GM18499 (cell line): Measurements from ENCODE around the gene MPPED1.

Experiments used
- ATAC-seq: cut with Tn5 transposase; IDR thresholded peaks from one replicate; pipeline ENCODE4 v1.9.1; 2021; ENCODE audit warnings: moderate number of reproducible peaks; ENCODE audit not compliant: insufficient read depth, unreplicated experiment

The MPPED1 gene

DNA sequence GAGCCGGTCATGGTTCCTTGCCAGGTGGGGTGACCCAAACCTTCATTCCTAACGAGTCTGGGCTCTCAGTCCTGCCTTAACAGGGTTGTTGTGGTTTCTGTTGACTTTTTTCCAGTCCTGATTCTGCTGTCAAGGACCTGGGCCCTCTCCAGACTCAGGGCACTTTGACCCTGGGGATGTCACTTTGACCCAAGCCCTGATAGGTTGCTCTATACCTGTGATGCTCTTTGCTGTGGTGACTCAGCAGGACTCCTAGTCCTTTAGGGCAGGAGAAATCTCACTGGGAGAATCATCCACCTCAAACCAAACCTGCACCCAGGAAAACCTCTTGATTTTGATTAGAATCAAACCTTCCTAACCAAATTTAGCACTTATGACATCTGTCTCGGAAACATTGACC lies 20.5 kb upstream of the MPPED1 start:
- no peak for ATAC-seq

DNA sequence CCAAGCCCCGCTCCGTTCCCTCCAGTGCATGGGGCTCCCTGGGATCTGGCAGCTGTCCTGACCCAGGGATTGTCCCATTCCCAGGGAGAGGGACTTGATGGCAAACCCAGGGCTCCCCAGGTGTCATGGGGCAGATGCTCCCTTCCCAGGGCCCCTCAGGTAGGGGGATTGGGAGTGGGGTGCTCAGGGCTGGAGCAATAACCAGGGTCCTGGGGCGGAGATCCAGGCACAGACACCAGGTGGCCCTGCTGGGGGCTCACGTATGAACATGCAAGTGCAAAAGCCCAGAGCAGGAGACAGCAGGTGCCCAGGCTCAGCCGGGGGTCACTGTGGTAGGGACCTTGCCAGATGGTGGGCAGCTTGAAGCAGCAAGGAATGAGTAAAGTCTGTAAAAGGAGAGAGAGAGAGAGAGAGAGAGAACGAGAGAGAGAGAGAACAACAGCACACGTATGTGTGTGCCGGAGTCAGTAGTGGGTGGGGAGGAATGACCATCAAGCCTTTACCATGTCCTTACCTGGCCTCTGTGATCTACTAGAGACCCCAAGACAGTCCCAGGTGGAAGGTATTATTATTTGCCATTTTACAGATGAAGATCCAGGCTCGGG lies 19.3 kb upstream of the MPPED1 start:
- no peak for ATAC-seq

GRCh38 chr22:43393132-43393843 lies 18.5 kb upstream of the MPPED1 start:
- ATAC-seq, result no peak

DNA sequence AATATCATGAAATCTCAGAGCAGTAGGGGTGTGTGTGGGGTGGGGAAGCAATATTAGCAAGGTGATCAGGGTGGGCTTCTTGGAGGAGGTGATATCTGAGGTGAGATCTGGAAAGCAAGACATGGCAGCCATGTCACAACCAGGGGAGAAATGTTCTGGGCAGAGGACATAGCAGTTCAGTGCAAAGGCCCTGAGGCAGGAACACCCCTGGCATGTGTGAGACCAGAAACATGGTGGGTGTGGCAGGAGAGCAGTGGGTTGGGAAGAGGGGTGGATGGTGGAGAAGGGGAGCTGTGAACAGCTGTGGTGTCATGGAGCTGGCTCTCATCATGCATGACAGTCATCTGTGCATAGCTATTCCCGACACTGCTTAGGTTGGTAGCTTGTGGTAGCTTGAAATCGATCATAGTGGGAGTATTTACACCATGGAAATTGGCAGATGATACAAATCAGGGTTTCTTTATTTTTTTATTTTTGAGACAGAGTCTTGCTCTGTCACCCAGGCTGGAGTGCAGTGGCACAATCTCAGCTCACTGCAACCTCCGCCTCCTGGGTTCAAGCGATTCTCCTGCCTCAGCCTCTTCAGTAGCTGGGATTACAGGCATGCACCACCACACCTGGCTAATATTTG lies 17.9 kb upstream of the MPPED1 start:
- ATAC-seq, result no peak

GRCh38 chr22:43395086-43395695 lies 16.6 kb upstream of the MPPED1 start:
- no peak for ATAC-seq

GRCh38 chr22:43396321-43396933 lies 15.4 kb upstream of the MPPED1 start:
- no peak for ATAC-seq

DNA sequence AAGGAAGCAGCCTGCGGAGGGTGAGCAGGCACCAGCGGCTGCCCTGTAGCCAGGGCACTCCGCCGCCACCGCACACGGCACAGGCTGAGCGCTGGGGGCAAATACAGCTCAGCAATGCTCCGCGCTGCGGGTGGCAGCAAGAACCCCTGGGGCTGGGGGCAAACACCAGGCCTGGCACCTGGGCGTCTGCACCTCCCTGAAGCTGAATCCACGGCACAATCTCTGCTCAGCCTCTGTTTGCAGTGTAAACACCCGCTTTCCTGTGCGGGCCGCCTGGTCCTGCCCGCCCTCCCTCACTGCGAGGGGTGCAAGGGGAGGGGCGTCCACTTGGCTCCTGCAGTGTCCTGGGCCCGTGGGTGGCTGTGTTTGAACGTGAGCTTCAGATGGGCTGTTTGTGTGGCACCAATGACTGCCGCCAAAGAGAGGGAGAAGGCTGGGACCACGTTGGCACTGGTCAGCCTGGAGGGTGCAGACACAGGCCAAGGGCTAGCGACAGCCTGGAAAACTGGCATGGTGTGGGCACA lies 14.8 kb upstream of the MPPED1 start:
- no peak for ATAC-seq

- no peak for ATAC-seq
Observed at GRCh38 chr22:43397766-43398165, 14.0 kb upstream of the MPPED1 start.

DNA sequence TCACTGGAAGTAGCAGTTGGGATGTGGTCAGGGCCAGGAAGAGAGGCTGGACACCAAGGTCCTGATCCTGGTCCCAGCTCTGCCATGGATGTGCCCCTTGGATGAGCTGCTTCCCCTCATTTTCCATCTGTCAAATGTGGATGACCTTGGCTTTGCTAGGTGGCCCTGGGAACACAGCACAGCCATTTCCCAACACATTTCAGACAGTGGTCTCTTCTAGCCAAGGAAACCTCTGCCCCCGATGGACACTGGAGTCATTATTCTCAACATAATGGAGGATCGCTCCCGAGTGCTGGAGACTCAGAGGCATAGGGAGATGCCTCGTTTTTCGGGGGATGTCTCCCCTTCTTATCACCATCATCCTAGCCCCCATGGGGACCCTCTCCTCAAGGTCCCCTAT lies 13.6 kb upstream of the MPPED1 start:
- no peak for ATAC-seq

DNA sequence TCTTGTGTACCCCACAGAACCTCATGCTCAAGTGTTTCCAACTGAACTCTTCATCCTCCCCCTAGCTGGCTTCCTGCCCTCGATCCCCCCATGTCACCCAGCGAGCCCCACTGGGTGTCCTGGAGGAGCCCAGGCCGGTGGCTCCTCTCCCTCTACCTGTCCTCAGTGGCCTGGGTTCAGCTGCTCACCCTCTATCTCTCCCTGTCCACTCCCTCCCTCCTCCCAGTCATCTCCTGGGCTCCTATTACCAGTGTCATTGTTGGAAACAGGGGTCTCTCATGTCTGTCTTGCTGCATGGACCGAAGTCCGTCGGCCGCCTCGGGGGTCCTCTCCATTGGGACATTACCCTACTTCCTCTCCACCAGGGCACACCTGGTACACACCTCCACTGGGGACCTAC lies 12.9 kb upstream of the MPPED1 start:
- ATAC-seq, result no peak

DNA sequence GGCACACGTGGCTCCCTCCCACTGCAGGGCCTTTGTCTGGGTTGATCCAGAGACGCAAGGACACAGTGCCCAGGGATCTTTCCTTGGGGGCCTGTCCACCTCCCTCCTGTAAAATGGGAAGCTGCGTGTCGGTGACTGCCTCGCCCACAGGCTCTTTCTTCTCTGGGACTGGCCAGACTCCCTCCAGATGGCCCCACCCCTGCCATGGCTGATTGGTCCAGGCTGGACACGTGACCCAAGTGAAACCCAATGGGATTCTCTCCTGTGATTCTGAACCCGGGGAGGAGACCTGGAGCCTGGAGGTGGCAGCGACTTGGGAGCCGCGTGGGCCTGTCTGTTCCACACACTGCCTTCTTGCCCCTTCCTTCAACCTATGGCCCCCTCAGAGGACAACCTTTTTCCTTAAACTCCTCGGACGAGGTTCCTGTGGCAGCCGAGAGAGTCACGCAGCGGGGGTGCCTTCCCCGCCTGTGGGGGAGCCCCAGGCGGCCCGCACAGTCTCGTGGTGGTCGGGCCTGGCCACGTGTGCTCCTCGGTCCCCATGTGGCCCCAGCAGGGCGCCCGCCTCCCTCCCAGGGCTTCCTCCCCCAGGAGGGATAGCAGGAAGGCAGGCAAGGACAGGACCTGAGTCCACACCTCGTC lies 12.4 kb upstream of the MPPED1 start:
- no peak for ATAC-seq

DNA sequence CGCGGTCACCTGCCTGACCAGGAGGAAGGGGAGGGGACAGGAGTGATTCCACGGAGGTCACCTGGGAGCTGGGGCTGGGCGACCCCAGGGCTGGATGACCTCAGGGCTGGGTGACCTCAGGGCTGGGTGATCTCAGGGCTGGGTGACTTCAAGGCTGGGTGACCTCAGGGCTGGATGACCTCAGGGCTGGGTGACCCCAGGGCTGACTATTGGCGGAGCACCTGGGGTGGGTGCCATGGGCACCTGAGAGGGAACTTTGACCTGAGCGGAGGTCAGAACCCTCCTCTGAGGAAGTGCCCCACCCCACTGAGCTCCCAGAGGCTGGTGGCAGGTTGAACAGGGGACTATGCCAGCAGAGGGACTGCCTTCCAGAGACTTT lies 11.8 kb upstream of the MPPED1 start:
- ATAC-seq, result no peak

- ATAC-seq, result no peak
Observed at GRCh38 chr22:43400449-43400848, 11.4 kb upstream of the MPPED1 start.

DNA sequence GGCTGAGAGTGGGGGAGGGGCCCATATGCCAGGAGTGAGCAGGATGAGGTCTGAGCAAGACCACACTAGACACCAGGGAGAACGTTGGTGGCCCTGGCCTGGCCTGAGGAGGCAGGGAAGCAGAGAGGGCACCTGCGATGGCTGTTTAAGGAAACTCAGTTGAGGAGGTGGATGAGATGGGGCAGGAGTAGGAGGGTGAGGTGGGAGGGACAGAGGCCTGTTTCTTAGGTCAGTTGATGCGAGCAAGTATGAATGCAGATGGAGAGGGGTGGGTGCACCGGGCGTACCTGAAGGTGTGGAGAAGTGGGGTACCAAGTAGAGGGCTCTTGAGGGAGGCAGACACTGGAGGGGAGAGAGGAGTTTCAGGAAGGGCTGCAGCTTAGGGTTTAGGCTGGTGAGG lies 10.6 kb upstream of the MPPED1 start:
- ATAC-seq, result no peak

GRCh38 chr22:43401661-43402060 lies 10.2 kb upstream of the MPPED1 start:
- ATAC-seq, result no peak

DNA sequence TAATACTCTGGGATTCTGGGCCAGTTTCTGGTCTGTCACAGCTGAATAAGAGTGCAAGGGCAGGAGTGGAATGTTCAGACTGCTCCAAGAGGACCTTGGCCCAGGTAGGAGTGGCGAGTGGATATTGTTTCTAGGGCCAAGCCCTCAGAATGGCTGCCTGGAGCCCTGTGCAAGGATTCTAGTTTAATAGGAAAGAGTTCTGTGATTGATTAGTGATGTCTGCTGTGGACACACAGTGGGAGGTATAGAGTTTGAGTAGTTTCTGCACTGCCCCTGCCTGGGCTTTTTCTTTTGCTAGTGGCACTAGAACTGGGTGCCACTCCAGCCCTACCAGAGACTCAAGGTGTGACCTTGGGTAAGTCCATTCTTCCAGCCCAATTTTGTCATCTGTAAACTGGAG lies 9.7 kb upstream of the MPPED1 start:
- no peak for ATAC-seq

DNA sequence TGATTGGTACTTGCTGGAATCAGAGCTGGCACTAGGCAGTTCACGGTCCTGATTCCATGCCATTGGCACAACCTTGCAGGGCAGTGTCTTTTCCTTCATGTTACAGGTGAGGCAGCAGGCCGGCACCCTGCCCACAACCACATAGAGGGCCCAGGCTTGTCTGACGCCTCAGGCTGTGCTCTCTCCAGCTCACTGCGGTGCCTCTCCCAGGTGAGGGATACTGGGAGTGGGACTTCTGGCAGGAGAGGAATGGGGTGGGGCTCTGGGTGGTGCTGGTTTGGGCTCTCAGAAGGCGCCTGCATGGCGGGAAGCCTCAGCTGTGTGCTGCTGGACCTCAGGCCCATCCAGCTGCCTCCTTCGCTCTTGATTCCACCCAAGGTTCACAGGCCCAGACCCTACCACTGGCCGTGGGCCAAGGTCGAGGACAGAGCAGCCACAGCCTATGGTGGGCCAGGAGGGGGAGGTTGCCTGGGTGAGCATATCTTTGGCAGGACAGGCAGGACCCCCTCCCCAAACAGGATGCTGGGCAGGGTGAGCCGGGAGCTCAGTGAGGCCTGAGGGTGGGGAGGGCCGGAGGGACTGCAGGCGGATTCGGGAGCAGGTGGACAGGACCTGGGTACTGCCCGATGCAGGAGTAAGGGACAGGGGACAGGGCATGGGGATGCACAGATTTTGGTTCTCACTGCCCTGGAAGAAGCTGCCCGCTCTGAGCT lies 7.0 kb upstream of the MPPED1 start:
- ATAC-seq, result no peak

GRCh38 chr22:43406186-43406790 lies 5.5 kb upstream of the MPPED1 start:
- ATAC-seq, result no peak

DNA sequence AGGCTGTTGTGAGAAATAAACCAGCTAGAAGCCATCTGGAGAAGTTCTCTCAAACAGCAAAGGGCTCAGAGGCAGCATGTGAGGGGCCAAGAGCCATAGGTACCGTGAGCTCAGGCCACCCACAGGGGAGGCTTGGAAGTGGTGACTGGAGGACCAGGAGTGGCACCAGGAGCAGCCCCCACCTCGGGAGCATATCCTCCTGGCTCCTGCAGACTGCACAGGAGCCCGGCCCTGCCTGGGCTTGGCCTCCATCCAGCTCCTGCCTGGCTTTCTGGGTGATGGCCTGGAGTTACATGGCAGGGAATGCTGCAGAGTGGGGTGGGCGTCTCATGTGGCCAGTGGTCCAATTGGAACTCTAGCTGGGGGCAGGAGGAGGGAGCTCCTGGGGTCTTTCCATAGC lies 4.2 kb upstream of the MPPED1 start:
- ATAC-seq, result no peak
